Measurements from ENCODE around the gene AKR1C8. TPM values are rescaled to one million over a fixed set of nuclear protein-coding genes. Genes with fewer than 3 reads are reported as not detected.

AKR1C8 gene
- total and polyA plus RNA-seq, 2 of the 13 experiments (the other 11 are each of a cell fraction or from before 2014, with no cell fraction given) = 0.12 TPM; not detected in 1

GRCh38 chr10:5147981-5148677 is 36.8 kb downstream of the AKR1C8 start (continued):
- TF ChIP-seq TBX2 (CRISPR knock-in tag; IDR thresholded peaks at IDR 0.05; ENCODE audit: borderline replicate concordance) (no peak), PRDM10 (CRISPR knock-in tag; IDR thresholded peaks at IDR 0.05; ENCODE audit: low read depth) (no peak; the same call in 1 of the 2 replicates), FOXO4 (CRISPR knock-in tag; conservative IDR thresholded peaks at IDR 0.05) (no peak), ZNF441 (CRISPR knock-in tag; IDR thresholded peaks at IDR 0.05; ENCODE audit: borderline replicate concordance) (no peak), PAX8 (CRISPR knock-in tag; IDR thresholded peaks at IDR 0.05; ENCODE audit: borderline replicate concordance) (0 out of 2 replicates have a peak, but pooled peaks have one; percentile 72), SP140L (CRISPR knock-in tag; IDR thresholded peaks at IDR 0.05; ENCODE audit: borderline replicate concordance) (peak; percentile 52; the same call in 1 of the 2 replicates), DZIP1 (CRISPR knock-in tag; IDR thresholded peaks at IDR 0.05) (no peak), ZNF816 (CRISPR knock-in tag; IDR thresholded peaks at IDR 0.05; ENCODE audit: borderline replicate concordance) (peak; percentile 11; the same call in 1 of the 2 replicates), ZNF597 (CRISPR knock-in tag; IDR thresholded peaks at IDR 0.05) (no peak), ZNF839 (CRISPR knock-in tag; IDR thresholded peaks at IDR 0.05; ENCODE audit: borderline replicate concordance) (no peak), ZNF558 (CRISPR knock-in tag; IDR thresholded peaks at IDR 0.05; ENCODE audit: borderline replicate concordance) (no peak), ZNF776 (CRISPR knock-in tag; IDR thresholded peaks at IDR 0.05) (no peak), ZNF180 (CRISPR knock-in tag; IDR thresholded peaks at IDR 0.05; ENCODE audit: borderline replicate concordance, low read depth) (no peak), ZBTB3 (CRISPR knock-in tag; IDR thresholded peaks at IDR 0.05; ENCODE audit: borderline replicate concordance, low read depth) (no peak), ZNF414 (CRISPR knock-in tag; IDR thresholded peaks at IDR 0.05) (no peak)

Measured in HepG2 (cell line).